ENCODE measurements around the gene ANXA6.

ANXA6 gene

GRCh38 chr5:151140686-151141459 lies 16.7 kb downstream of the ANXA6 start:
- TF ChIP-seq, protein P1, sequence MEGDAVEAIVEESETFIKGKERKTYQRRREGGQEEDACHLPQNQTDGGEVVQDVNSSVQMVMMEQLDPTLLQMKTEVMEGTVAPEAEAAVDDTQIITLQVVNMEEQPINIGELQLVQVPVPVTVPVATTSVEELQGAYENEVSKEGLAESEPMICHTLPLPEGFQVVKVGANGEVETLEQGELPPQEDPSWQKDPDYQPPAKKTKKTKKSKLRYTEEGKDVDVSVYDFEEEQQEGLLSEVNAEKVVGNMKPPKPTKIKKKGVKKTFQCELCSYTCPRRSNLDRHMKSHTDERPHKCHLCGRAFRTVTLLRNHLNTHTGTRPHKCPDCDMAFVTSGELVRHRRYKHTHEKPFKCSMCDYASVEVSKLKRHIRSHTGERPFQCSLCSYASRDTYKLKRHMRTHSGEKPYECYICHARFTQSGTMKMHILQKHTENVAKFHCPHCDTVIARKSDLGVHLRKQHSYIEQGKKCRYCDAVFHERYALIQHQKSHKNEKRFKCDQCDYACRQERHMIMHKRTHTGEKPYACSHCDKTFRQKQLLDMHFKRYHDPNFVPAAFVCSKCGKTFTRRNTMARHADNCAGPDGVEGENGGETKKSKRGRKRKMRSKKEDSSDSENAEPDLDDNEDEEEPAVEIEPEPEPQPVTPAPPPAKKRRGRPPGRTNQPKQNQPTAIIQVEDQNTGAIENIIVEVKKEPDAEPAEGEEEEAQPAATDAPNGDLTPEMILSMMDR (IDR thresholded peaks at IDR 0.05; ENCODE audit: control insufficient read depth, insufficient read depth, low read depth, low read length, missing control alignments), result no peak
- no peak for DNase-seq (ENCODE audit: low read depth)
- no peak overlapping the region for H3K4me3 ChIP-seq (ENCODE audit: control insufficient read depth, low read depth, low read length)

- TF ChIP-seq, protein P1 (IDR thresholded peaks at IDR 0.05; ENCODE audit: control insufficient read depth, insufficient read depth, low read depth, low read length, missing control alignments), result no peak
- no peak overlapping the region for H3K4me3 ChIP-seq (ENCODE audit: control insufficient read depth, low read depth, low read length)
These were observed 17.9 kb downstream of the ANXA6 start for GRCh38 chr5:151139646-151140045.

DNA sequence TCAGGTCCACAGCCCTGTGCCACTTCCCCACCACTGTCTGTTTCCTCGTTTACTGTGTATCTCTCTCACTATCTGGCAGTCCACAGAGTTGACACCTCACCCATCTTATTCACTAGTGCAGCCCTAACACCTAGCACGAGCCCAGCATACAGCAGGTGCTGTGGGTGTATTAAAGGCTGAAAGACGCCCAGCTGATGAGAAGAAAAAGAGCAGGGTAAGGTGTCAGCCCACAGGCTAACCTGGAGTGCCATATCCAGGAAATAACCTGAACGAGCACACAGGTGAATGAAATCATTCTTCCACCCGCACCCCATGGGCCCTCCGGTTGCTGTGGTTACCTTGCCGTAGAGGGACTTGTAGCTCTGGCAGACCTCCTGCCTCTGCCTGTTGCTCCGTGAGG lies 18.6 kb downstream of the ANXA6 start:
- TF ChIP-seq, protein P1 (IDR thresholded peaks at IDR 0.05; ENCODE audit: control insufficient read depth, insufficient read depth, low read depth, low read length, missing control alignments), result no peak
- no peak for DNase-seq (ENCODE audit: low read depth)
- H3K4me3 ChIP-seq (ENCODE audit: control insufficient read depth, low read depth, low read length), result no peak overlapping the region

More at GRCh38 chr5:151139646-151140045, 17.9 kb downstream of the ANXA6 start:
- DNase-seq (ENCODE audit: low read depth), result no peak

GRCh38 chr5:151138114-151138513 lies 19.5 kb downstream of the ANXA6 start:
- TF ChIP-seq, protein P1 (IDR thresholded peaks at IDR 0.05; ENCODE audit: control insufficient read depth, insufficient read depth, low read depth, low read length, missing control alignments), result no peak
- DNase-seq (ENCODE audit: low read depth), result no peak
- H3K4me3 ChIP-seq (ENCODE audit: control insufficient read depth, low read depth, low read length), result no peak overlapping the region

DNA sequence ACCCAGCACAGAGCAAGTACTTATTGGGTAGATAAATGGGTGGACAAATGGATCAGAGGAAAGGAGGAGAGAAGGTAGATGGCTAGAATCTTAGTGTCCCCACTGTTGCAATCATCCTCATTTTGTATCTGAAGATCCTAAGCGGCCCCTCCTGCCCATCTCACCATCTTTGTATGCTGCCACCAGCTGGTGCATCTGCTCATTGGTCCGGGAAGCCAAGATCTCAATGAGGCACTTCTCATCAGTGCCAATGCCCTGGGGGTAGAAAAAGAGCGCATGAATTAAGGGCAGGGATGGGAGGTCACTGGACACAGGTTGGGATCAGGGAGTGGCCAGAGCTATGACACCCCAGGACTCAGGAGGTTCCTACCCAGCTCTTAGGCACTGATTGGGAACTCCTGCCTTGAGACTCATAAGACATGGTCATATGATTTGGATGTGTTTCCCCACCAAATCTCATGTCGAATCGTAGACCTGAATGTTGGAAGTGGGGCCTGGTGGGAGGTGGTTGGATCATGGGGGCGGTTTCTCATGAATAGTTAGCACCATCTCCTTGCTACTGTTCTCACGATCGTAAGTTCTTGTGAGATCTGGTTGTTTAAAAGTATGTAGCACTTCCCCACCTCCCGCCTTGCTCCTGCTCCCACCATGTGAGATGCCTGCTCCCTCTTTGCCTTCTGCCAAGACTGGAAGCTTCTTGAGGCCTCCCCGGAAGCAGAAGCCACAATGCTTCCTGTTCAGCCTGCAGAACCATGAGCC lies 20.3 kb downstream of the ANXA6 start:
- DNase-seq (ENCODE audit: low read depth), result no peak
- no peak overlapping the region for H3K4me3 ChIP-seq (ENCODE audit: control insufficient read depth, low read depth, low read length)
- TF ChIP-seq, protein P1 (IDR thresholded peaks at IDR 0.05; ENCODE audit: control insufficient read depth, insufficient read depth, low read depth, low read length, missing control alignments), result no peak

- TF ChIP-seq, protein P1 (IDR thresholded peaks at IDR 0.05; ENCODE audit: control insufficient read depth, insufficient read depth, low read depth, low read length, missing control alignments), result no peak
- no peak overlapping the region for H3K4me3 ChIP-seq (ENCODE audit: control insufficient read depth, low read depth, low read length)
- no peak for DNase-seq (ENCODE audit: low read depth)
These were observed 23.4 kb downstream of the ANXA6 start for GRCh38 chr5:151134228-151134627.
